WI38 (cell line): Measurements from ENCODE around the gene GLIPR2.
"Not testable (repeated sequence)": the region's sequence is repeated elsewhere in the genome, so short reads cannot be mapped to it uniquely, and the experiment has no call there.

Source experiments
- H3K4me3 ChIP-seq: 2 replicates; pipeline ENCODE4 v1.5.1; 2011; ENCODE audit warnings: low read depth, mild to moderate bottlenecking, control low read depth, low read length
- CTCF ChIP-seq: IDR thresholded peaks from 2 replicates; pipeline ENCODE4 v1.5.1; 2012; ENCODE audit warnings: low read depth, mild to moderate bottlenecking, control low read depth, low read length

GLIPR2 gene

GRCh38 chr9:36123515-36123914 lies 13.0 kb upstream of the GLIPR2 start:
- TF ChIP-seq CTCF, result no peak
- H3K4me3 ChIP-seq, result no peak overlapping the region

- TF ChIP-seq CTCF, result no peak
- H3K4me3 ChIP-seq, result no peak overlapping the region
Measured at GRCh38 chr9:36125062-36125855, 11.3 kb upstream of the GLIPR2 start.

GRCh38 chr9:36126016-36126730 lies 10.4 kb upstream of the GLIPR2 start:
- no peak overlapping the region for H3K4me3 ChIP-seq
- TF ChIP-seq CTCF, result no peak

- no peak for TF ChIP-seq CTCF
Measured at GRCh38 chr9:36127652-36128244, 8.8 kb upstream of the GLIPR2 start.

GRCh38 chr9:36128349-36128748 lies 8.2 kb upstream of the GLIPR2 start:
- no peak overlapping the region for H3K4me3 ChIP-seq
- TF ChIP-seq CTCF, result no peak

More at GRCh38 chr9:36127652-36128244, 8.8 kb upstream of the GLIPR2 start:
- H3K4me3 ChIP-seq, result no peak overlapping the region

GRCh38 chr9:36129139-36129538 lies 7.4 kb upstream of the GLIPR2 start:
- no peak for TF ChIP-seq CTCF
- no peak overlapping the region for H3K4me3 ChIP-seq

- not testable (repeated sequence) for H3K4me3 ChIP-seq
Measured at GRCh38 chr9:36131666-36132065, 4.9 kb upstream of the GLIPR2 start.
